Naive thymus-derived CD4-positive, alpha-beta T cell (primary cell): ENCODE measurements around the gene TMSB4X. TPM values are rescaled to one million over a fixed set of nuclear protein-coding genes. Genes with fewer than 3 reads are reported as not detected.
A peak's percentile ranks its signal among the peaks of the same experiment; 100 is the strongest.

ENCODE experiments used
- ATAC-seq: fragments of 150-1000 bp; cut with Tn5 transposase; 2 replicates; pipeline ENCODE4 v1.10.0; 2021; ENCODE audit warnings: mild to moderate bottlenecking, moderate library complexity
- CTCF ChIA-PET: fragments of 350-600 bp; sonication (Branson Sonifier 250); formaldehyde crosslinking; loops from one replicate; lab custom pipeline; 2021; ENCODE audit warnings: antibody characterized with exemption; lab: Charles Lee
- POLR2A ChIA-PET: fragments of 350-600 bp; sonication (Branson Sonifier 250); formaldehyde crosslinking; loops from one replicate; lab custom pipeline; 2021; ENCODE audit warnings: antibody characterized with exemption, inconsistent platforms; lab: Charles Lee
- DNase-seq, 9 donors: peaks; one replicate each; pipeline versions ENCODE4 v3.0.0 to v3.0.0-alpha.2; 2020 to 2022; ENCODE audit warnings: mixed read lengths in 1 of 9
- H3K27ac ChIP-seq: one replicate; pipeline ENCODE4 v1.7.0; 2013; ENCODE audit warnings: mild to moderate bottlenecking, low read depth, low read length, moderate library complexity
- H3K27me3 ChIP-seq, 2 donors: one replicate each; pipeline ENCODE4 v1.7.0; 2013; ENCODE audit warnings: low read length in 2 of 2, mild to moderate bottlenecking in 2 of 2, moderate library complexity in 2 of 2; ENCODE audit not compliant: control insufficient read depth in 2 of 2, insufficient read depth in 2 of 2
- H3K36me3 ChIP-seq, 3 experiments: 1 replicate in 2 of 3; 2 replicates in 1 of 3; pipeline ENCODE4 v1.7.0; 2013; ENCODE audit warnings: low read length in 3 of 3, mild to moderate bottlenecking in 3 of 3, moderate library complexity in 1 of 3; ENCODE audit not compliant: insufficient read depth in 3 of 3, control insufficient read depth in 2 of 3
- H3K4me1 ChIP-seq, 2 donors: one replicate each; pipeline ENCODE4 v1.7.0; 2013; ENCODE audit warnings: low read length in 2 of 2, mild to moderate bottlenecking in 2 of 2, moderate library complexity in 1 of 2; ENCODE audit not compliant: control insufficient read depth in 2 of 2, insufficient read depth in 2 of 2
- H3K4me3 ChIP-seq: 2 replicates; pipeline ENCODE4 v1.7.0; 2013; ENCODE audit warnings: mild to moderate bottlenecking, low read length
- H3K9me3 ChIP-seq, 3 experiments: 1 replicate in 2 of 3; 2 replicates in 1 of 3; pipeline ENCODE4 v1.7.0; 2013; ENCODE audit warnings: low read length in 3 of 3; ENCODE audit not compliant: control insufficient read depth in 2 of 3
- H3K27ac Mint-ChIP-seq, 9 donors: one replicate each; pipeline ENCODE4 v1.8.0; 2020 to 2022; ENCODE audit warnings: mixed read lengths in 9 of 9, mild to moderate bottlenecking in 8 of 9, moderate library complexity in 5 of 9, inconsistent platforms in 2 of 9
- H3K27me3 Mint-ChIP-seq, 5 donors: one replicate each; pipeline ENCODE4 v1.8.0; 2021 to 2022; ENCODE audit warnings: mixed read lengths in 5 of 5, mild to moderate bottlenecking in 1 of 5
- H3K36me3 Mint-ChIP-seq, 5 donors: one replicate each; pipeline ENCODE4 v1.8.0; 2020 to 2022; ENCODE audit warnings: mixed read lengths in 5 of 5, mild to moderate bottlenecking in 3 of 5, inconsistent platforms in 1 of 5
- H3K4me1 Mint-ChIP-seq, 7 donors: one replicate each; pipeline ENCODE4 v1.8.0; 2020 to 2022; ENCODE audit warnings: mixed read lengths in 7 of 7, mild to moderate bottlenecking in 3 of 7, inconsistent platforms in 1 of 7
- H3K4me3 Mint-ChIP-seq, 10 donors: one replicate each; pipeline ENCODE4 v1.8.0; 2020 to 2022; ENCODE audit warnings: mild to moderate bottlenecking in 10 of 10, mixed read lengths in 10 of 10, moderate library complexity in 6 of 10, inconsistent platforms in 2 of 10
- H3K9me3 Mint-ChIP-seq, 11 donors: one replicate each; pipeline ENCODE4 v1.8.0; 2020 to 2022; ENCODE audit warnings: mixed read lengths in 11 of 11, mild to moderate bottlenecking in 4 of 11, inconsistent platforms in 1 of 11, moderate library complexity in 1 of 11
- intact Hi-C, 2 donors: fragments of 100-400 bp; cut with micrococcal nuclease; formaldehyde crosslinking; loops; one replicate each; pipeline ENCODE4 v1.15.1; 2023
- polyA plus RNA-seq, 2 donors: library from polyadenylated mRNA; unstranded; fragments of 300-500 nt; fragmentation: Illumina TruSeq; gene quantifications; one replicate each; pipeline ENCODE4 v1.2.3, GENCODE V29; 2021
- total RNA-seq, 6 experiments: library from RNA in 5 of 6; stranded (reverse) in 5 of 6; gene quantifications; 1 replicate in 5 of 6; 2 replicates in 1 of 6; pipeline ENCODE4 v1.2.3 and lab custom pipeline; 2021 to 2026

The TMSB4X gene
- total and polyA plus RNA-seq, 7 experiments from 2014 or later, result 3,911 to 30,787 (median 5,873) TPM

DNA sequence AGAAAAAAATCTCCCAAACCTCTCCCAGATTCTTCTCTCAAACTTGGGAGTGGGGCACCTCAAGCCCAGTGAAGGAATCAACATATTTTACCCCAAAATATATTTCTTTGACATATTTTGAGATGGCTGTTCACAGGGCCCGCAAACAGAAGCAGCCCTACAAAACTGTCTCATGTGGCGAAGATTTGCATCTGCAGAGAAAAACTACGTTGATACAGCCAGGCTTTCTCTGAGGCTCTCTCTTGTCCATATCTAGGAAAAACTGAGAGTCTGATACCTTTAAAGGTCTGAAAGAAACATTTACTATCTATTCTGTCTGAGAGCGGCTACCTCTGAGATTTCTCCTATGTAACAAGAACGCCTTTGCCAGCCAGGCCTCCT lies 23.3 kb upstream of the TMSB4X start:
- ChIA-PET POLR2A (interaction anchor here (0.5 to 18.7 kb wide), 24 partner anchors 9 to 1078 kb away, joined by 3 to 1267 read pairs (median 5); partner anchors contain the start of genes GEMIN8, OFD1, TMSB4X and TRAPPC2), CTCF (interaction anchor here (0.8 to 6.9 kb wide), 13 partner anchors 19 to 1078 kb away, joined by 3 to 102 read pairs (median 5); partner anchors contain the start of genes GEMIN8 and TMSB4X)
- H3K27me3 ChIP-seq, result no peaks in the 10 kb centered on the region
- peak overlapping the region; percentile 79 to 97 (median 86) for H3K4me3 Mint-ChIP-seq
- no peaks in the 10 kb centered on the region for H3K36me3 ChIP-seq
- no peaks in the 10 kb centered on the region for H3K36me3 Mint-ChIP-seq
- ATAC-seq (no peak), DNase-seq (peak in 3 of 9 donors; percentile 44 to 54 (median 50))
- H3K4me3 ChIP-seq, result peak overlapping the region; percentile 73
- H3K4me1 ChIP-seq, result peaks cover 79 to 80% of the 10 kb centered on the region in 2 donors
- peak overlapping the region; percentile 80 for H3K27ac ChIP-seq
- H3K27me3 Mint-ChIP-seq, result no peaks in the 10 kb centered on the region
- no peaks in the 10 kb centered on the region for H3K9me3 Mint-ChIP-seq
- H3K9me3 ChIP-seq, result no peaks in the 10 kb centered on the region
- intact Hi-C loops, result loop anchor here (1.0 to 10.0 kb wide), 15 partner anchors 19 to 1083 kb away; partner anchors contain the start of genes OFD1 (in 2 of the 2), TRAPPC2 (in 2 of the 2) and TCEANC (in 1 of the 2)
- peaks cover 13 to 96% (median 83%) of the 10 kb centered on the region in 7 donors for H3K4me1 Mint-ChIP-seq
- H3K27ac Mint-ChIP-seq, result peak overlapping the region; percentile 95 to 99 (median 97)

DNA sequence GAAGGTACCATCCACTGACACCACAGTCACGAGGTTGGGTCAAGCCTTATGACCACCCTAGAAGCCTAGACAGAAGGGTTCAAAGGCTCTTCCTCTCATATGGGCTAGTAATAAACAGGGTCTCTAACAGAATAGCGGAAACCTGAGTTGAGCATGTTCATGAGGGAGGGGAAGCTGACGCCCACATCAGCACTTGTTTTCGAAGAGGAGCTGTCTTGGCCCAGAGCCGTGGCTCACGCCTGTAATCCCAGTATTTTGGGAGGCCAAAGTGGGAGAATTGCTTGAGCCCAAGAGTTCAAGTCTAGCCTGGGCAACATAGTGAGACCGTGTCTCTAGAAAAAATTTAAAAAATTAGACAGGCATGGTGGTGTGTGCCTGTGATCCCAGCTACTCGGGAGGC lies 21.5 kb upstream of the TMSB4X start:
- no peaks in the 10 kb centered on the region for H3K27me3 Mint-ChIP-seq
- no peak for ATAC-seq
- Histone ChIP-seq H3K9me3 (no peaks in the 10 kb centered on the region), H3K27me3 (no peaks in the 10 kb centered on the region), H3K4me1 (peaks cover 68 to 73% of the 10 kb centered on the region in 2 donors), H3K27ac (peak overlapping the region; percentile 83), H3K4me3 (peak overlapping the region; percentile 40), H3K36me3 (no peaks in the 10 kb centered on the region)
- peaks cover 13 to 94% (median 75%) of the 10 kb centered on the region in 7 donors for H3K4me1 Mint-ChIP-seq
- H3K36me3 Mint-ChIP-seq, result no peaks in the 10 kb centered on the region
- ChIA-PET POLR2A (interaction anchor here (0.6 to 18.7 kb wide), 8 partner anchors 19 to 145 kb away, joined by 3 to 1267 read pairs (median 6); partner anchors contain the start of gene TMSB4X), CTCF (interaction anchor here (0.6 to 1.8 kb wide), 5 partner anchors 15 to 796 kb away, joined by 3 to 7 read pairs (median 3); no protein-coding TSS in a partner anchor)
- H3K9me3 Mint-ChIP-seq, result no peaks in the 10 kb centered on the region
- peak overlapping the region; percentile 73 to 84 (median 79) for H3K4me3 Mint-ChIP-seq
- intact Hi-C loops, result loop anchor here (5.0 to 10.0 kb wide), 5 partner anchors 61 to 1081 kb away; partner anchors contain the start of genes OFD1 (in 2 of the 2), TRAPPC2 (in 2 of the 2) and TCEANC (in 1 of the 2)
- H3K27ac Mint-ChIP-seq, result peak overlapping the region; percentile 93 to 99 (median 97)
- DNase-seq, result no peak

DNA sequence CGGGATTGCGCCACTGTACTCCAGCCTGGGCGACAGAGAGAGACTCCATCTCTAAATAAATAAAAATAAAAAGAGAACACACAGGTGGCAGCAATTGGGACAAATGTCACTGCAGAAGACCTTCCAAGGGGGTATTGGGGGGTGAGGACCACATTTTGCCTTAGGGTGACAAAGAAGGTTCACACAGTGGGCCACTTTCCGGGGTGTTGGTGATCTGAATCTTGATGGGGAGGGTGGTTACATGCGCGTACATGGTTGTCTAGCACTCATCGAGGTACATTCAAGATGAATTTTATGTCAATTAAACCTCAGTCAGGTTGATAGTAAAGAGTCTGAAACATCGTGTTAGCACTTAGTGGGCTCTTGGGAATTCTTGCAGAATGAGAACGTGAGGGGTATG lies 20.5 kb upstream of the TMSB4X start:
- no peaks in the 10 kb centered on the region for H3K9me3 Mint-ChIP-seq
- Histone ChIP-seq H3K4me3 (peak overlapping the region; percentile 6), H3K27ac (peak overlapping the region; percentile 83), H3K9me3 (no peaks in the 10 kb centered on the region), H3K4me1 (peaks cover 63 to 67% of the 10 kb centered on the region in 2 donors), H3K36me3 (no peaks in the 10 kb centered on the region), H3K27me3 (no peaks in the 10 kb centered on the region)
- H3K27me3 Mint-ChIP-seq, result no peaks in the 10 kb centered on the region
- ChIA-PET POLR2A (interaction anchor here (0.9 to 18.7 kb wide), 6 partner anchors 18 to 172 kb away, joined by 3 to 1267 read pairs (median 9); partner anchors contain the start of gene TMSB4X), CTCF (interaction anchor here (0.5 to 1.1 kb wide), 3 partner anchors 97 to 158 kb away, joined by 3 to 5 read pairs (median 4); no protein-coding TSS in a partner anchor)
- ATAC-seq (no peak), DNase-seq (no peak)
- peak overlapping the region; percentile 53 to 88 (median 82) for H3K4me3 Mint-ChIP-seq
- H3K4me1 Mint-ChIP-seq, result peaks cover 17 to 90% (median 71%) of the 10 kb centered on the region in 7 donors
- intact Hi-C loops, result loop anchor here (5.0 to 10.0 kb wide), 5 partner anchors 62 to 1080 kb away; partner anchors contain the start of genes OFD1 (in 2 of the 2), TRAPPC2 (in 2 of the 2) and TCEANC (in 1 of the 2)
- peak overlapping the region; percentile 93 to 99 (median 97) for H3K27ac Mint-ChIP-seq
- H3K36me3 Mint-ChIP-seq, result no peaks in the 10 kb centered on the region

DNA sequence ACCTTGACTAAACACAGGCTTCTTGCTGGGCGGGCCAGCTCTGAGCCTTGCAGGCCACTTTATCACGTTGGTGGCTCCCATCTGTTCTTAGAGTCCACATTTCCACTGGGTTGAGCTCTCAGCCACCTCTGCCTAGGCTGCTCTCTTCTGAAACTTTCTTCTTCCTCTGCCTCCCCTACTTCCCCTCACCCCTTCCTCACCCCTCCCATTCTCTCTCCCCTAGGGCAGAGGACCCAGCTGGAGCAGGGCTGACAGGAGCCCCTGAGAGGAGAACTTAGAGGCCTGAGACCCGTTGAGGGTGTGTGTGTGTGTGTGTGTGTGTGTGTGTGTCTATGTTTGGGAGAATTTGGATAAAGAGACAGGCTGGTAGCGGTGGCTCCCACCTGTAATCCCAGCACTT lies 19.9 kb upstream of the TMSB4X start:
- peak overlapping the region; percentile 83 for H3K27ac ChIP-seq
- peaks cover 23 to 90% (median 71%) of the 10 kb centered on the region in 7 donors for H3K4me1 Mint-ChIP-seq
- H3K9me3 Mint-ChIP-seq, result peaks cover 0 to 2% (median 0%) of the 10 kb centered on the region in 11 donors
- H3K9me3 ChIP-seq, result no peaks in the 10 kb centered on the region
- no peaks in the 10 kb centered on the region for H3K27me3 ChIP-seq
- peak overlapping the region; percentile 53 to 88 (median 82) for H3K4me3 Mint-ChIP-seq
- ChIA-PET POLR2A (interaction anchor here (0.9 to 18.7 kb wide), 8 partner anchors 18 to 171 kb away, joined by 3 to 1267 read pairs (median 7); partner anchors contain the start of gene TMSB4X), CTCF (interaction anchor here (0.5 to 4.3 kb wide), 4 partner anchors 14 to 157 kb away, joined by 3 to 36 read pairs (median 4); no protein-coding TSS in a partner anchor)
- ATAC-seq, result no peak
- DNase-seq, result no peak
- H3K4me1 ChIP-seq, result peaks cover 63 to 67% of the 10 kb centered on the region in 2 donors
- H3K36me3 Mint-ChIP-seq, result peaks cover 0 to 2% (median 0%) of the 10 kb centered on the region in 5 donors
- H3K27me3 Mint-ChIP-seq, result no peaks in the 10 kb centered on the region
- H3K4me3 ChIP-seq, result peak overlapping the region; percentile 6
- intact Hi-C loops, result loop anchor here (5.0 to 10.0 kb wide), 5 partner anchors 63 to 1080 kb away; partner anchors contain the start of genes OFD1 (in 2 of the 2), TRAPPC2 (in 2 of the 2) and TCEANC (in 1 of the 2)
- H3K36me3 ChIP-seq, result no peaks in the 10 kb centered on the region
- peak overlapping the region; percentile 93 to 99 (median 97) for H3K27ac Mint-ChIP-seq

DNA sequence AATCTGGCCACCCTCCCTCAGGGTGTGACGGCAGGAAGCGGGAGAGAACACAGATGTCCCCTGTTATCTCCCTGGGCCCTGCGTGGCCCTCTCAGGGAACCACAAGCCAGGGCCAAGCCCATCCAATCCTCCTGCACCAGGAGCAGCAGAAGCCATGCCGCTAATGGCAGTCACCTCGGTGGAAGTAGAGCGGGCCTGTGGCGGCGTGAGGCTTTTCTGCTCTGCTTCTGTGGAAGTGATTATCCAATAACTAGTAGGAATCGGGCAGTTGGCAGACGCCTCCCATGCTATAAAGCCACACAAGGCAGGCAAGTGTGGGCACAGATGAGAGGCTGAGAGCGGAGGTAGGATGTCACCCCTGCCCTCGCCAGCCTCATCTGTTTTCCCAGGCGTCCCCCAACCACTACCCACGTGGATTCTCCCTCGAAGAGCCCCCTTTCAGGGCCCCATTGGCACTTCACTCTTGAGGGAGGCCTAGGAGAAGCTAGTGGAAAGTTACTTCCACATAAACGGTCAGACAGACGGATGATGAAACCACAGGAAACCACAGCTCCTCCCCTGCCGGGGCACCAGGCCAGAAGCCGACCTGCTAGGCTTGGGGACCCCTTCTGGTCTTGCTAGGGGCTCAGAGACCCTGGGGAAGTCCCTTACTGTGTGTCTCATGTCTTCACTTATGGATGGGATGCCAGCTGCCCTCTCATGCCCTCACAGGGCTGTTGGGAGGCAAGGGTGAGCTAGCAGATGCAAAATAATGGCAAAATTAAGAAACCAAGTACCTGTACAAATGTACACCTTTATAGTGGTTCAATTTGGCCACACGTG lies 18.8 kb upstream of the TMSB4X start:
- Mint-ChIP-seq H3K27me3 (no peaks in the 10 kb centered on the region), H3K27ac (peak overlapping the region; percentile 96 to 99 (median 97)), H3K4me1 (peaks cover 20 to 90% (median 71%) of the 10 kb centered on the region in 7 donors), H3K36me3 (peaks cover 0 to 4% (median 0%) of the 10 kb centered on the region in 5 donors), H3K4me3 (peak overlapping the region; percentile 77 to 94 (median 88)), H3K9me3 (peaks cover 0 to 2% (median 0%) of the 10 kb centered on the region in 11 donors)
- Histone ChIP-seq H3K27ac (peak overlapping the region; percentile 83), H3K9me3 (no peaks in the 10 kb centered on the region), H3K4me3 (peak overlapping the region; percentile 66), H3K27me3 (no peaks in the 10 kb centered on the region), H3K36me3 (no peaks in the 10 kb centered on the region), H3K4me1 (peaks cover 68 to 72% of the 10 kb centered on the region in 2 donors)
- DNase-seq (peak in 3 of 9 donors; percentile 43 to 73 (median 65)), ATAC-seq (peak; percentile 58)
- CTCF ChIA-PET, result interaction anchor here (0.7 to 4.3 kb wide), 3 partner anchors 9 to 136 kb away, joined by 3 to 36 read pairs (median 5); no protein-coding TSS in a partner anchor
- intact Hi-C loops, result loop anchor here (1.0 to 10.0 kb wide), 5 partner anchors 14 to 1079 kb away; partner anchors contain the start of genes OFD1 (in 2 of the 2), TRAPPC2 (in 2 of the 2) and TCEANC (in 1 of the 2)
- POLR2A ChIA-PET, result interaction anchor here (0.6 to 18.7 kb wide), 15 partner anchors 9 to 746 kb away, joined by 3 to 1267 read pairs (median 5); partner anchors contain the start of gene TMSB4X
